ENCODE measurements around the gene WTAP.

WTAP gene

GRCh38 chr6:159726918-159727716 lies at the start of gene WTAP:
TSS of gene WTAP (plus strand) at chr6:159727506. CDS start at chr6:159736266, 8,760 bp downstream.
- no peak for TF ChIP-seq CTCF (IDR thresholded peaks at IDR 0.05; ENCODE audit: unreplicated experiment in 3 of 3)
- Mint-ChIP-seq H3K27me3 (ENCODE audit: low read depth) (no peaks in the 10 kb centered on the region), H3K36me3 (ENCODE audit: low read depth) (peaks cover 34% of the 10 kb centered on the region), H3K9me3 (no peaks in the 10 kb centered on the region), H3K4me1 (peaks cover 32% of the 10 kb centered on the region), H3K4me3 (peak within 1 kb of the TSS; percentile 96 to 97 (median 97)), H3K27ac (peak within 1 kb of the TSS; percentile 99 to 100 (median 100))

GRCh38 chr6:159677506-159678165 lies 49.7 kb upstream of the WTAP start:
- no peak for TF ChIP-seq CTCF (IDR thresholded peaks at IDR 0.05; ENCODE audit: unreplicated experiment in 3 of 3)
- H3K9me3 Mint-ChIP-seq = peaks cover 11% of the 10 kb centered on the region
- H3K4me1 Mint-ChIP-seq = no peaks in the 10 kb centered on the region
- H3K27me3 Mint-ChIP-seq (ENCODE audit: low read depth) = no peaks in the 10 kb centered on the region
- peaks cover 48% of the 10 kb centered on the region for H3K36me3 Mint-ChIP-seq (ENCODE audit: low read depth)
- H3K27ac Mint-ChIP-seq = no peak overlapping the region
- no peak overlapping the region for H3K4me3 Mint-ChIP-seq

- TF ChIP-seq CTCF (IDR thresholded peaks at IDR 0.05; ENCODE audit: unreplicated experiment in 3 of 3) = no peak
- peaks cover 7% of the 10 kb centered on the region for H3K9me3 Mint-ChIP-seq
- no peaks in the 10 kb centered on the region for H3K27me3 Mint-ChIP-seq (ENCODE audit: low read depth)
- peaks cover 43% of the 10 kb centered on the region for H3K36me3 Mint-ChIP-seq (ENCODE audit: low read depth)
- H3K27ac Mint-ChIP-seq = no peak overlapping the region
- H3K4me1 Mint-ChIP-seq = no peaks in the 10 kb centered on the region
- H3K4me3 Mint-ChIP-seq = no peak overlapping the region
Measured at GRCh38 chr6:159678574-159678973, 48.7 kb upstream of the WTAP start.

- Mint-ChIP-seq H3K4me3 (no peak overlapping the region), H3K27ac (peak overlapping the region in 1 of 3 experiments; percentile 4), H3K9me3 (peaks cover 3% of the 10 kb centered on the region), H3K36me3 (ENCODE audit: low read depth) (peaks cover 44% of the 10 kb centered on the region), H3K27me3 (ENCODE audit: low read depth) (no peaks in the 10 kb centered on the region), H3K4me1 (no peaks in the 10 kb centered on the region)
- TF ChIP-seq CTCF (IDR thresholded peaks at IDR 0.05; ENCODE audit: unreplicated experiment in 3 of 3) = no peak
Measured at GRCh38 chr6:159679091-159680077, 47.9 kb upstream of the WTAP start.

GRCh38 chr6:159680104-159680503 lies 47.2 kb upstream of the WTAP start:
- Mint-ChIP-seq H3K9me3 (peaks cover 3% of the 10 kb centered on the region), H3K27ac (peak overlapping the region in 1 of 3 experiments; percentile 4), H3K4me3 (no peak overlapping the region), H3K36me3 (ENCODE audit: low read depth) (peaks cover 45% of the 10 kb centered on the region), H3K27me3 (ENCODE audit: low read depth) (no peaks in the 10 kb centered on the region), H3K4me1 (no peaks in the 10 kb centered on the region)
- no peak for TF ChIP-seq CTCF (IDR thresholded peaks at IDR 0.05; ENCODE audit: unreplicated experiment in 3 of 3)

Measured in nephron (organoid).